Endothelial cell of umbilical vein (primary cell): ENCODE results near the gene ASB1. TPM values are rescaled to one million over a fixed set of nuclear protein-coding genes. Genes with fewer than 3 reads are reported as not detected.

Source experiments
- BruUV-seq: library from RNA; stranded (reverse); fragments of 400-500 nt; replicated peaks from 2 replicates; lab custom pipeline; 2021; lab: Mats Ljungman, UMichigan
- CTCF ChIA-PET: fragments of 300-600, 350-600 bp; sonication (Branson Sonifier 250); formaldehyde crosslinking; loops from one replicate; lab custom pipeline; 2021; ENCODE audit warnings: antibody characterized with exemption, inconsistent platforms; lab: Charles Lee
- POLR2A ChIA-PET: fragments of 300-600, 350-600 bp; sonication (Branson Sonifier 250); formaldehyde crosslinking; loops from one replicate; lab custom pipeline; 2021; ENCODE audit warnings: antibody characterized with exemption, inconsistent platforms; lab: Charles Lee
- DNase-seq: peaks from one replicate; pipeline ENCODE4 v3.0.0-alpha.2; 2011; ENCODE audit warnings: low read depth, low spot score
- FAIRE-seq: peaks from 2 replicates; lab custom pipeline; 2011; peaks lifted over from hg19 to GRCh38; lab: Jason Lieb, UNC
- H2AFZ ChIP-seq: 2 replicates; pipeline ENCODE4 v1.6.0; 2012; ENCODE audit warnings: low read depth, low read length, control low read depth, inconsistent platforms
- H3K27ac ChIP-seq: 2 replicates; pipeline ENCODE4 v1.5.1; 2011; ENCODE audit warnings: low read depth, mild to moderate bottlenecking, control low read depth, low read length, moderate library complexity; ENCODE audit not compliant: insufficient read depth
- H3K27me3 ChIP-seq, 2 experiments: 2 replicates each; pipeline versions ENCODE4 v1.6.0 to v1.6.1; 2011; ENCODE audit warnings: low read length in 2 of 2, mixed read lengths in 1 of 2; ENCODE audit not compliant: control insufficient read depth in 2 of 2, insufficient read depth in 2 of 2
- H3K36me3 ChIP-seq, 2 experiments: 2 replicates in 1 of 2; 3 replicates in 1 of 2; pipeline ENCODE4 v1.5.1; 2011; ENCODE audit warnings: low read length in 2 of 2, mild to moderate bottlenecking in 1 of 2, moderate library complexity in 1 of 2; ENCODE audit not compliant: control insufficient read depth in 2 of 2, insufficient read depth in 2 of 2; ENCODE audit errors: extremely low read depth in 1 of 2
- H3K4me1 ChIP-seq: 3 replicates; pipeline ENCODE4 v1.5.1; 2011; ENCODE audit warnings: mild to moderate bottlenecking, low read length; ENCODE audit not compliant: control insufficient read depth, insufficient read depth; ENCODE audit errors: extremely low read depth
- H3K4me2 ChIP-seq: 2 replicates; pipeline ENCODE4 v1.6.1; 2011; ENCODE audit warnings: low read length, control low read depth, mixed read lengths; ENCODE audit not compliant: insufficient read depth
- H3K4me3 ChIP-seq, 3 experiments: fragments of 200-600 bp in 1 of 3; sonication (generic), shearing (Covaris generic) in 1 of 3; replicated peaks in 1 of 3; 2 replicates each; pipeline ENCODE4 v1.5.1; 2011 to 2016; ENCODE audit warnings: control low read depth in 3 of 3, low read length in 3 of 3, mild to moderate bottlenecking in 2 of 3, inconsistent platforms in 1 of 3, low read depth in 1 of 3, moderate library complexity in 1 of 3; ENCODE audit not compliant: insufficient read depth in 1 of 3
- H3K79me2 ChIP-seq: 2 replicates; pipeline ENCODE4 v1.6.0; 2012; ENCODE audit warnings: low read length, inconsistent platforms; ENCODE audit not compliant: control insufficient read depth, insufficient read depth
- H3K9ac ChIP-seq: replicated peaks from 2 replicates; pipeline ENCODE3; 2011; ENCODE audit warnings: low read length, control low read depth; ENCODE audit not compliant: insufficient read depth; ENCODE audit errors: extremely low read depth
- H3K9me1 ChIP-seq: replicated peaks from 3 replicates; pipeline ENCODE4 v1.6.0; 2011; ENCODE audit warnings: mild to moderate bottlenecking, low read length; ENCODE audit not compliant: control insufficient read depth, insufficient read depth; ENCODE audit errors: extremely low read depth
- H3K9me3 ChIP-seq: replicated peaks from 2 replicates; pipeline ENCODE4 v1.5.1; 2012; ENCODE audit warnings: low read length, inconsistent platforms; ENCODE audit not compliant: control insufficient read depth, insufficient read depth
- H4K20me1 ChIP-seq: replicated peaks from 2 replicates; pipeline ENCODE3; 2011; ENCODE audit warnings: mild to moderate bottlenecking, low read length; ENCODE audit not compliant: control insufficient read depth, insufficient read depth; ENCODE audit errors: extremely low read depth
- CTCF ChIP-seq, 2 donors: IDR thresholded peaks; 1 replicate in 1 of 2; 2 replicates in 1 of 2; pipeline ENCODE4 v1.5.1; 2011; ENCODE audit warnings: low read length in 2 of 2, mild to moderate bottlenecking in 2 of 2, moderate library complexity in 2 of 2, control low read depth in 1 of 2, inconsistent platforms in 1 of 2, low read depth in 1 of 2; ENCODE audit not compliant: insufficient read depth in 1 of 2; ENCODE audit errors: extremely low read depth in 1 of 2
- EZH2 ChIP-seq: IDR thresholded peaks from 2 replicates; pipeline ENCODE4 v1.6.1; 2012; ENCODE audit warnings: borderline replicate concordance, low read depth, mild to moderate bottlenecking, moderate library complexity, low read length, inconsistent platforms; ENCODE audit not compliant: severe bottlenecking
- FOS ChIP-seq: IDR thresholded peaks from 2 replicates; pipeline ENCODE4 v1.6.1; 2011; ENCODE audit warnings: mild to moderate bottlenecking, low read length, moderate library complexity, borderline replicate concordance; ENCODE audit not compliant: insufficient read depth
- GATA2 ChIP-seq: IDR thresholded peaks from 2 replicates; pipeline ENCODE4 v1.7.0; 2011; ENCODE audit warnings: low read depth, mild to moderate bottlenecking, moderate library complexity, mixed read lengths, low read length; ENCODE audit not compliant: insufficient read length, insufficient read depth
- JUN ChIP-seq: IDR thresholded peaks from 2 replicates; pipeline ENCODE4 v1.6.1; 2011; ENCODE audit warnings: borderline replicate concordance, low read depth; ENCODE audit not compliant: insufficient read length, insufficient read depth
- MAX ChIP-seq: IDR thresholded peaks from 2 replicates; pipeline ENCODE4 v1.6.1; 2011; ENCODE audit not compliant: insufficient read depth, insufficient read length
- MYC ChIP-seq: IDR thresholded peaks from one replicate; pipeline ENCODE4 v1.6.1; 2011; ENCODE audit warnings: mild to moderate bottlenecking, low read depth, low read length
- POLR2A ChIP-seq: IDR thresholded peaks from 2 replicates; pipeline ENCODE4 v1.6.1; 2012; ENCODE audit warnings: low read depth, mild to moderate bottlenecking, control low read depth, low read length
- POLR2AphosphoS5 ChIP-seq: IDR thresholded peaks from 2 replicates; pipeline ENCODE4 v1.6.1; 2012; ENCODE audit warnings: low read depth, mild to moderate bottlenecking, control low read depth, low read length, moderate library complexity; ENCODE audit not compliant: insufficient read depth
- dilution Hi-C: fragments of 300-500 bp; cut with MboI; formaldehyde crosslinking; loops from one replicate; pipeline ENCODE4 v1.15.0; 2019; ENCODE audit warnings: low sequenced_read_pairs; ENCODE audit not compliant: extremely low pct_ligation_motif_present
- intact Hi-C: fragments of 100-400 bp; cut with micrococcal nuclease; formaldehyde crosslinking; loops from one replicate; pipeline ENCODE4 v1.10.0; 2022
- polyA plus RNA-seq, 4 experiments: library from polyadenylated mRNA; depleted of rRNA in 3 of 4; stranded (reverse) in 3 of 4; unstranded in 1 of 4; fragments of >200 nt; gene quantifications; 2 replicates each; pipeline versions ENCODE4 v1.2.1 to v1.2.3, GENCODE V29; 2011 to 2012; ENCODE audit warnings: missing spikeins in 1 of 4
- total RNA-seq: library from RNA; stranded (reverse); gene quantifications from 2 replicates; pipeline ENCODE4 v1.2.3, GENCODE V29; 2021

ASB1 gene
- total and polyA plus RNA-seq, 2 donors (not counting 3 experiments of a cell fraction or from before 2014, with no cell fraction given): 12.3 to 16.2 TPM

- POLR2A ChIA-PET: no interaction called here
- Histone ChIP-seq H3K9me3 (no peaks in the 10 kb centered on the region), H3K36me3 (no peaks in the 10 kb centered on the region), H3K27me3 (peaks cover 0 to 4% of the 10 kb centered on the region in 2 experiments), H3K4me3 (no peak overlapping the region), H2AFZ (no peak overlapping the region), H3K79me2 (no peaks in the 10 kb centered on the region), H3K9me1 (no peaks in the 10 kb centered on the region), H3K4me1 (no peaks in the 10 kb centered on the region), H3K9ac (no peak overlapping the region), H4K20me1 (no peaks in the 10 kb centered on the region), H3K27ac (no peak overlapping the region), H3K4me2 (no peak overlapping the region)
- CTCF ChIA-PET: interaction anchor here (0.7 to 5.1 kb wide), 4 partner anchors 46 to 110 kb away, joined by 3 to 82 read pairs (median 18); no protein-coding TSS in a partner anchor
- TF ChIP-seq POLR2A (no peak), POLR2AphosphoS5 (no peak), EZH2 (no peak), MYC (no peak), GATA2 (no peak), JUN (no peak), CTCF (IDR thresholded peaks at IDR 0.05; ENCODE audit: extremely low read depth in 1 of 2, insufficient read depth in 1 of 2, low read depth in 1 of 2, low read length in 2 of 2) (no peak), FOS (no peak), MAX (no peak)
- intact Hi-C loops (no loop called here), dilution Hi-C loops (loop anchor here (25.0 kb wide), 1 partner anchor 105 kb away; no protein-coding TSS in a partner anchor)
- FAIRE-seq (no peak), DNase-seq (no peak)
- BruUV-seq: no TSS peak
Observed at GRCh38 chr2:238467792-238468191, 41.1 kb downstream of the ASB1 start.
